ENCODE data around the gene ZCCHC24.
A peak's percentile ranks its signal among the peaks of the same experiment; 100 is the strongest.

ZCCHC24 gene

DNA sequence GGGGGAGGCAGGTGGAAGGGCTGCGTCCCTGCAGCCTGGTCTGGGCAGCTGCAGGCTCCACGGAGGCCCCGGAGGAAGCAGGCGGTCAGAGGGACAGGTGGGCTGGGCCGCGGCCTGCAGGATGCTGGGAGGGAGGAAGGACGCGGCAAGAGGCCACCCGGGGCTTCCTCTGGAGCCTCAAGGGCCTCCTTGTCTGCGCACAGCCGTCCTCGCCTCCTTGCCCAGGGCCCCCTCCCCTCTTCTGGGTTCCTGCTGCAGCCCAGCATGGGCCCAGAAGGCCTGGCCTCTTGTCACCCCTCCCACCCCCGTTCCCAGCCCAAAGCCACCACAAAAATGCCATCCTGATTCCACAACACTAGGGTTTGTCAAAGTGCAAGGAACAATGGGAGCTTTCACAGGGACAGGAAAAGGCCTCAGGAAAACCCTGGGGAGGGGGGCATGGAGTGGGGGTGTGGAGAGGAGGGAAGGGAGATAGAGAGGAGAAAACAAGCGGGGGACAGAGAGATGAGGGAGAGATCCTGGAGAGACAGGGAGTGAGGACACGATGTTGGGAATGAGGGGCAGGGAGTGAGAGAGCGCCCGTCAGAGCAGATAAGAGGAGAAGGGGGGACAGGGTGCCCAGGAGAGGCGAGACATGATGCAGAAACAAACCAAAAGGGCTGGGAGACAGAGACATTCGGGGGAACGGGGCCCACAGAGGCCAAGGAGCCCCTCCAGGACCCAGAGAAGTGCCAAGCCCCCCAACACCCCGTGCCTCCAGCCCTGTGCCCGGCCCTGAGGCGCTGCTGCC is 41.8 kb downstream of the ZCCHC24 start:
- H3K9ac ChIP-seq (ENCODE audit: low read length) = no peak overlapping the region
- H3K9me3 ChIP-seq (ENCODE audit: control insufficient read depth, low read length) = no peaks in the 10 kb centered on the region
- H3K4me3 ChIP-seq (ENCODE audit: low read length) = no peak overlapping the region
- H3K36me3 ChIP-seq (ENCODE audit: control insufficient read depth, insufficient read depth, low read length) = no peaks in the 10 kb centered on the region
- H3K4me1 ChIP-seq (ENCODE audit: control insufficient read depth, insufficient read depth, low read length) = peaks cover 88% of the 10 kb centered on the region
- H3K27me3 ChIP-seq (ENCODE audit: control insufficient read depth, insufficient read depth, low read length) = no peaks in the 10 kb centered on the region

DNA sequence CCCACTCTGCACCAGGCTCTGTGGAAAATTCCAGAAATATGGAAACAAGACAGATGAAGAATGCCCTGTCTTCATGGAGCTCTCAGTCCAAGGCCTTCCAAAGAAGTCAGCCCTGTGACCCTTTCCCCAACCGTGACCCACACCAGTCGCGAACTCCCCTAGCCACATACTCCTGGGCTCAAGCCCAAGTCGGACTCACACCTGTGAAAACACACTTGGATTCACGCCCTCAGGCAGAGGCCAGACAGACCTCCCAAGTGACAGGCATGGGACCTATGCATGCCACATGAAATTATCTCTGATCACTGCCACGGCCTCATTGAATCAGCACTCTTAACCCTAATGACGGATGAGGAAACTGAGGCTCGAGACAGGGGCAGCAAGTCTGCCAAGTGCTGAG is 42.5 kb downstream of the ZCCHC24 start:
- Histone ChIP-seq H3K4me3 (ENCODE audit: low read length) (no peak overlapping the region), H3K9ac (ENCODE audit: low read length) (no peak overlapping the region)

DNA sequence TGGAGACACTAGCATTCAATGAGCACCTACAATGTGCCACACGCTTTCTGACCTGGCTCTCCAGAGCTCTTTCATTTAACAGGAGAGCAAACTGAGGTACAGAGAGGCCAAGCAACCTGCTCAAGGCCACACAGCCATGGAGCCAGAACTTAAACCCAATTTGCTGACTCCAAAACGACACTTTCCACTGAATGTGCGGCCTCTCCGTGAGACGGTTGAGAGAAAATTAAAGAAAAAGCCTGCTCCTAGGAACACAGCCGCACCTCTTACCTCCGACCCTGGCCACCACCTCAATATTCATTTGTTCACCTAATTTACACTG is 42.8 kb downstream of the ZCCHC24 start:
- no peaks in the 10 kb centered on the region for H3K36me3 ChIP-seq (ENCODE audit: control insufficient read depth, insufficient read depth, low read length)
- H3K27me3 ChIP-seq (ENCODE audit: control insufficient read depth, insufficient read depth, low read length) = no peaks in the 10 kb centered on the region
- no peak overlapping the region for H3K4me3 ChIP-seq (ENCODE audit: low read length)
- H3K4me1 ChIP-seq (ENCODE audit: control insufficient read depth, insufficient read depth, low read length) = peaks cover 85% of the 10 kb centered on the region
- no peaks in the 10 kb centered on the region for H3K9me3 ChIP-seq (ENCODE audit: control insufficient read depth, low read length)
- H3K9ac ChIP-seq (ENCODE audit: low read length) = no peak overlapping the region

More for the DNA sequence above, 42.5 kb downstream of the ZCCHC24 start:
- Histone ChIP-seq H3K36me3 (ENCODE audit: control insufficient read depth, insufficient read depth, low read length) (no peaks in the 10 kb centered on the region), H3K27me3 (ENCODE audit: control insufficient read depth, insufficient read depth, low read length) (no peaks in the 10 kb centered on the region), H3K9me3 (ENCODE audit: control insufficient read depth, low read length) (no peaks in the 10 kb centered on the region), H3K4me1 (ENCODE audit: control insufficient read depth, insufficient read depth, low read length) (peaks cover 88% of the 10 kb centered on the region)

DNA sequence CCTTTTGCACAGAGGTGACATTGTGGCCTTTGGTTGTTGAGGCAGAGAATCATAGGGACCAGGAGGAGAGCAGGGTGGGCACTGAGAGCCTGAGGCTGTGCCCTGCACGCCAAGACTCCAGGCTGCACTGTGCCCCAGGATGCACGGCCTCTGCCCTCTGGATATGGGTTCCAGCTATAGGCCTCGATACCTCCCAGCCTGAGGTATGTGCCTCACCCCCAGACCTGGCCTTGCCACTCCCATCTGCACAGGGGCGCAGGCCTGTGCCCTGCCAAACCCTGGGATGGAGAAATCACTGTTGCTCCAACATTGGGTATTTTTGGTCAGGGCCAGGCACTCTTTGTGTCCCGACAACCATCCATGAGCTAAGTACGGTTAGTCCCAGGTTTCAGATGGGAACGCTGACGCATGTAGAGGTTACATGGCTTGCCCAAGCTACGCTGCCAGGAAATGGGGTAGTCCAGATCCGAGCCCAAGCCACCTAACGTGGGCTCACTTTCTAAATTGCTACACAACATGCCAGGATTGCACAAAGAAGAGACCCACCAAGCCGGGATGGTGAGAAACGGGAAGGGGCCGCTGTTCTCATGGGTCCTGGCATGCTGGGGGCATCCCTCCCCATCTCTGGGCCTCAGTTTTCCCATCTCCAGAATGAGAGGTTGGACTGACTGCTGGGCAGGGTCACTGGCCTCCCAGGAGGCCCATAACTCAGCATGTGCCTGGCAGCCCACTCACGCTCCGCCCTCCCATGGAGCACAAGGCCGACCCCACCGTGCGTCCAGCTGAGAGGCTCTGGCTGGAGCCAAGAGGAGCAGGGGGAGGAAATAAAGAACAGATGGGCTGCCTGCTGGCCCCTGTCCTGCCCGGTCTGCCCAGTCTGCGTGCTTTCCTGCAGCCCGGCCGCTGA is 44.2 kb downstream of the ZCCHC24 start:
- no peaks in the 10 kb centered on the region for H3K36me3 ChIP-seq (ENCODE audit: control insufficient read depth, insufficient read depth, low read length)
- H3K9me3 ChIP-seq (ENCODE audit: control insufficient read depth, low read length) = no peaks in the 10 kb centered on the region
- no peaks in the 10 kb centered on the region for H3K27me3 ChIP-seq (ENCODE audit: control insufficient read depth, insufficient read depth, low read length)
- no peak overlapping the region for H3K9ac ChIP-seq (ENCODE audit: low read length)
- no peak overlapping the region for H3K4me3 ChIP-seq (ENCODE audit: low read length)
- peaks cover 73% of the 10 kb centered on the region for H3K4me1 ChIP-seq (ENCODE audit: control insufficient read depth, insufficient read depth, low read length)

DNA sequence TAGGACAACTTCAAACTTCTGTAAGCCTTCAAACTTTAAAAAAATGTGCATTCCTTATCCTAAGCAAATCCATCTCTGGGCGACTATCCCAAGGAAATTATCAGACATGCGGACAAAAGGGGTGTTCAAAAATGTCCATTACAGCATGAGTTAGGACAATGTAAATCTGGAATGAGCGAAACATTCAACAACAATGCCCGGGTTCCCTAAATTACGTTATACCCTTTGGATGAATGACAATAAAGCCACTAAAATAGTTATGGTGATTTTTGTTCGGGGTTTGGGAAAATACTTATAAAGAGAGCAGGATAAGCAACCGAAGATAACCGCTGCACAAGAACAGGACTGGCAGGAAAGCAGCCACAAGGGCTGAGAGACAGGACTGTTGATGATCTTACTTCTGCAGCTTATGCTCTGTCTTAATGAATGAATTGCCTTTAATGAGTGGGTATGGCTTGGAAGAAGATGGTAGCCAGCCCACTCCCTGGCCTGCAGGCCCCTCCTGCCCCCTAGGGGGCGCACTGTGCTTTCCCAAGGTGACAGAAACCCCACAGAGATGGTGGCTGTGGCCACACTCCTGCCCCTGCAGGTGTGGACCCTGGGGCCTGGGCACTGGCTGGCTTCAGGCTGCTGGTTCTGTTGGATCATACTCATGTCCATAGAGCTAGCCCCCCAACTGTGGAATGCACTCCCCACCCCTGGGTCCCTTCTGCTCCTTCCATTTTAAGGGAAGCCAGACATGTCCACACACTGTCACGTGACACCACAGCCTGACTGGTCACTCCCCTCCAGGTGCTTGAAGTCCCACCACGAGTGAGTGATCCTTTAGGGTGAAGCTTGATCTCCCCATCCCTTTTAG is 45.0 kb downstream of the ZCCHC24 start:
- Histone ChIP-seq H3K4me1 (ENCODE audit: control insufficient read depth, insufficient read depth, low read length) (peaks cover 64% of the 10 kb centered on the region), H3K4me3 (ENCODE audit: low read length) (no peak overlapping the region), H3K27me3 (ENCODE audit: control insufficient read depth, insufficient read depth, low read length) (no peaks in the 10 kb centered on the region), H3K9ac (ENCODE audit: low read length) (no peak overlapping the region), H3K9me3 (ENCODE audit: control insufficient read depth, low read length) (no peaks in the 10 kb centered on the region), H3K36me3 (ENCODE audit: control insufficient read depth, insufficient read depth, low read length) (no peaks in the 10 kb centered on the region)

DNA sequence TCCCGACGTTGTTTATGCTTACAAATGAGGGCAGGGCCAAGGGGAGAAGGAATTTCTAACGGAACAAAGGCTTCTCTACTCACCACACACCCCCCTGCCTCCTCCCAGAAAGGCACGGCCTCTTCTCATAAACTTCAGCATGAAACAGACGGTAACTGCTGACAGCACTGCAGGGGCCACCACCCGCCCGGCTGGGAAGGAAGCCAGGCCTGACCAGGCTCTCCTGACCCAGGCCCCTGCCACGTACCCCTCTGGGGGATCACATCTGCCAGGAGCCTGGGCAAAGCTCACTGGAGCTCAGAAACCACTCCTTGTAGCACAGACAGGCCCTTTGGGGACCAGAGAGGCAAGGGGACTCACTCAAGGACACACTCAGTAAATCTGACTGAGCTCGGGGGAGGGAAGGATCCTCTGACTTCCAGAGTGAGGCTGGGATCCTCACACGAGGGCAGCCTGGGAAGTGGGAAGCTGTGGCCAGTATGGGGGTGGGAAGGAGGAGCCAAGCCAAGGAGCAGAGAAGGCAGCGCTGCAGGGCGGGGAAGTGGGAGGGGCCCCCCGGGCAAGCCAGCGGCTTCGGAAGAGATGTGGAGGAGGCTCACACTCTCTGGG is 46.1 kb downstream of the ZCCHC24 start:
- Histone ChIP-seq H3K9me3 (ENCODE audit: control insufficient read depth, low read length) (no peaks in the 10 kb centered on the region), H3K4me3 (ENCODE audit: low read length) (no peak overlapping the region), H3K36me3 (ENCODE audit: control insufficient read depth, insufficient read depth, low read length) (no peaks in the 10 kb centered on the region), H3K27me3 (ENCODE audit: control insufficient read depth, insufficient read depth, low read length) (no peaks in the 10 kb centered on the region), H3K4me1 (ENCODE audit: control insufficient read depth, insufficient read depth, low read length) (peaks cover 53% of the 10 kb centered on the region), H3K9ac (ENCODE audit: low read length) (no peak overlapping the region)

DNA sequence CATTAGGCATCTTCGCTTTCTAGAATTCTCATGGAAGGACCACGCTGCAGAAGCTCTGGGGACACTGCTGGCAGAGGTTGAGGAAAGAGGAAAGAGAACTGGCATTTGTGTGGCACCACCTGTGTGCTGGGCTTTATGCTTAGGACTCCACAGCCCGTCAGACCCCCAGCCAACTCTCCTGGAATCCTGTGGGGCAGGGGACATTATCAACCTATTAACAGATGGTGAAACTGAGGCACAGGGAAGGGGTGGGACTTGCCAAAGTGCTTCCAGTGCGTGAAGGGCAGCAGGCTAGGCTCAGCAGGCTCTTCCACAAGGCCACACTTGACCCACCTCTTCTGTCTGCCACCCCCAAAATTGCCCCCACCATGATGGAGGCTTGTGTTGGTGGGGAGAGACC is 46.8 kb downstream of the ZCCHC24 start:
- no peaks in the 10 kb centered on the region for H3K36me3 ChIP-seq (ENCODE audit: control insufficient read depth, insufficient read depth, low read length)
- H3K9ac ChIP-seq (ENCODE audit: low read length) = peak overlapping the region; percentile 10
- H3K4me1 ChIP-seq (ENCODE audit: control insufficient read depth, insufficient read depth, low read length) = peaks cover 47% of the 10 kb centered on the region
- no peak overlapping the region for H3K4me3 ChIP-seq (ENCODE audit: low read length)
- H3K9me3 ChIP-seq (ENCODE audit: control insufficient read depth, low read length) = no peaks in the 10 kb centered on the region
- H3K27me3 ChIP-seq (ENCODE audit: control insufficient read depth, insufficient read depth, low read length) = no peaks in the 10 kb centered on the region

DNA sequence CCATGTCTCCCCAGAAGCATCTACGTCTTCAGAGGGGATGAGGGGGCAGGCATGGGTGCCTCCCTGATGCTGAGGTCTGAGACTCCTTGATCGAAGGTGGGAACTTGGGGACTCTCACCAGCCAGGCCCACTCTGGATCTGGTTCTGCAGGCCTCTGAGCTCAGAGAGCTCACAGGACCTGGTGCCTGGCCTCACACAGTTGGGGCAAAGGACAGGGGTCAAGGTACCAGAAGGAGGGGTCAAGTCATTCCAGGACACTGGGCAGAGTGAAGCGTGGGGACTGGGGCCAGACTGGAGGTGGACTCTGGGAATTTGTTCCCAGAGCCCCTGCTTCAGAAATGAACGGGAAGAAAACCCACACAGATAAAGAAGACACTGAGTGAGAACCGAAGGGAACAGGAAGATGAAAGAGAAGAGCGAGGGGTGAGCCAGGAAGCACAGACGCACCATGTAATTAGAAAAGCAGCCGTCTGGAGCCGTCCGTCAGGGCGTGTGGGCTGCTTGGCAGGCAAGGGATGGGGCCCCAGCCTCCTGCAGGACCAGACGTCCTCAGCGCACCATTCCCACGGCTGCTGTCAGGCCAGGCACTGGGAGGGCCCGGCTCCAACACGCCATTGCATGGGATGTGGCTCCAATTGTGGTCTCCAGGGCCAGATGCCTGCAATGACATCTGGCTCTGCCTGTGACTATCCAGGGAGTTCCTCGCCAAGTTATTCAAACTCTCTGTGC is 47.7 kb downstream of the ZCCHC24 start:
- H3K4me3 ChIP-seq (ENCODE audit: low read length) = no peak overlapping the region
- H3K4me1 ChIP-seq (ENCODE audit: control insufficient read depth, insufficient read depth, low read length) = peaks cover 38% of the 10 kb centered on the region
- no peaks in the 10 kb centered on the region for H3K27me3 ChIP-seq (ENCODE audit: control insufficient read depth, insufficient read depth, low read length)
- H3K36me3 ChIP-seq (ENCODE audit: control insufficient read depth, insufficient read depth, low read length) = no peaks in the 10 kb centered on the region
- no peak overlapping the region for H3K9ac ChIP-seq (ENCODE audit: low read length)
- H3K9me3 ChIP-seq (ENCODE audit: control insufficient read depth, low read length) = no peaks in the 10 kb centered on the region

DNA sequence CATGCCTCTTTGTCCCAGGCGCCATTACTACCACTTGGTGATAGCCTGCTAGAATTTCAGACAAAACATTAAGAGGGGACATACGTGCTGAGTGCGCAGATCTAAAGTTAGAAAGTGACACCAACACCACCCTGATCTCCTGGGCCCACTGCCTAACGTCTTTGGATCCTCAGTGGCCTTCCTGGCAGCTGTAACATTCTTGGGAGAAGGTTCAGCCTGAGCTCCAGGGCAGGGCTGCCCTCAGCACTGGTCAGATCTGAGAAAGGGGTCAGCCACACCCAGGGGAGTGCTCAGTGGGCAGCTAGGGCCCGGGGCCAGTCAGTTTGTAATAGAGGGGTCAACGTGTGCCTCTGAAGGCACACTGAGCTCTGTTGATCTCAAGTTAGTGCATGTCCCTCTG is 48.4 kb downstream of the ZCCHC24 start:
- no peaks in the 10 kb centered on the region for H3K27me3 ChIP-seq (ENCODE audit: control insufficient read depth, insufficient read depth, low read length)
- no peak overlapping the region for H3K4me3 ChIP-seq (ENCODE audit: low read length)
- H3K36me3 ChIP-seq (ENCODE audit: control insufficient read depth, insufficient read depth, low read length) = no peaks in the 10 kb centered on the region
- peaks cover 34% of the 10 kb centered on the region for H3K4me1 ChIP-seq (ENCODE audit: control insufficient read depth, insufficient read depth, low read length)
- no peaks in the 10 kb centered on the region for H3K9me3 ChIP-seq (ENCODE audit: control insufficient read depth, low read length)
- no peak overlapping the region for H3K9ac ChIP-seq (ENCODE audit: low read length)

DNA sequence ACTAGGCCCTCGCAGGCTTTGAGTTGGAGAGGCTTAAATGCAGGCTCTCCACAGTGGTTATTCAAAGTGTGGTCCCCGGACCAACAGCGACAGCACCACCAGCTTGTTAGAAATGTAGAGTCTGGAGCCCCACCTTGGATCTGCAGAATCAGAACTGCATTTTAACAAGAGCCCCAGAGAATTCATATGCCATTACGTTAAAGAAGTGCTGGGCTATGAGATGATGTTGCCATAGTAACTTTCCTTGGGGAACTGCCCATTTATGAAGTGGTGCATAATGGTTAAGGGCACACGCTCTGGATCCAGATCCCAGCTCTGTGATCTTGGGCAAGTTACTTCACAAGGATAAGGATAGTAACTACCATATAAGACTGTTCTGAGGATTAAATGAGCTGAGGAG is 48.9 kb downstream of the ZCCHC24 start:
- Histone ChIP-seq H3K4me3 (ENCODE audit: low read length) (no peak overlapping the region), H3K4me1 (ENCODE audit: control insufficient read depth, insufficient read depth, low read length) (peaks cover 34% of the 10 kb centered on the region), H3K9ac (ENCODE audit: low read length) (no peak overlapping the region), H3K36me3 (ENCODE audit: control insufficient read depth, insufficient read depth, low read length) (no peaks in the 10 kb centered on the region), H3K27me3 (ENCODE audit: control insufficient read depth, insufficient read depth, low read length) (no peaks in the 10 kb centered on the region), H3K9me3 (ENCODE audit: control insufficient read depth, low read length) (no peaks in the 10 kb centered on the region)

DNA sequence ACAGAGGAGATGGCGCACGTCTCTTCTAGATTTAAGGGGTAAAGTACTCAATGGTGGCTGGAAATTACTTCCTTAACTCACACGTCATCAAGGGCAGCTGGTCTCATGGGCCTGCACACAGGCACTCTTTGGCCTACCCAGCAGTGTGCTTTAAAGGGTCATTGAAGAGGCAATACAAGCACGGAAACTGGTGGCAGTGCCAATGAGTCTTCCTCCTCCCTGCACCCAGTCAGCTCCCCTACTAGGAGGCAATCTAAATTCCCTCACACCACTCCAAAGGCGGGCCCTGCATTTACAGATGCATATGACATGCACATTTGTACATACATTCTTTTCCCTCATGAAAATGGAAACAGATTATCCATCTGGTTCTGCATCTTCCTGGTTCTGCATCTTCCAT is 50.8 kb downstream of the ZCCHC24 start:
- H3K27me3 ChIP-seq (ENCODE audit: control insufficient read depth, insufficient read depth, low read length) = no peaks in the 10 kb centered on the region
- no peaks in the 10 kb centered on the region for H3K9me3 ChIP-seq (ENCODE audit: control insufficient read depth, low read length)
- H3K9ac ChIP-seq (ENCODE audit: low read length) = no peak overlapping the region
- H3K4me1 ChIP-seq (ENCODE audit: control insufficient read depth, insufficient read depth, low read length) = peaks cover 20% of the 10 kb centered on the region
- no peaks in the 10 kb centered on the region for H3K36me3 ChIP-seq (ENCODE audit: control insufficient read depth, insufficient read depth, low read length)
- no peak overlapping the region for H3K4me3 ChIP-seq (ENCODE audit: low read length)
